Activated naive CD4-positive, alpha-beta T cell treated with anti-CD3 and anti-CD28 coated beads, Interleukin-2, amount 50 U/mL, for 24 hours (primary cell): Measurements from ENCODE around the gene AHSP.
"Not testable (repeated sequence)": the region's sequence is repeated elsewhere in the genome, so short reads cannot be mapped to it uniquely, and the experiment has no call there.

Experiments used
- H3K27ac Mint-ChIP-seq: one replicate; pipeline ENCODE4 v1.8.0; 2021; ENCODE audit warnings: mild to moderate bottlenecking, mixed read lengths
- H3K27me3 Mint-ChIP-seq: one replicate; pipeline ENCODE4 v1.8.0; 2021; ENCODE audit warnings: mixed read lengths
- H3K36me3 Mint-ChIP-seq: one replicate; pipeline ENCODE4 v1.8.0; 2021; ENCODE audit warnings: mixed read lengths
- H3K4me1 Mint-ChIP-seq: one replicate; pipeline ENCODE4 v1.8.0; 2021; ENCODE audit warnings: mixed read lengths
- H3K4me3 Mint-ChIP-seq: one replicate; pipeline ENCODE4 v1.8.0; 2021; ENCODE audit warnings: mild to moderate bottlenecking, mixed read lengths
- H3K9me3 Mint-ChIP-seq: one replicate; pipeline ENCODE4 v1.8.0; 2021; ENCODE audit warnings: mixed read lengths

The AHSP gene

DNA sequence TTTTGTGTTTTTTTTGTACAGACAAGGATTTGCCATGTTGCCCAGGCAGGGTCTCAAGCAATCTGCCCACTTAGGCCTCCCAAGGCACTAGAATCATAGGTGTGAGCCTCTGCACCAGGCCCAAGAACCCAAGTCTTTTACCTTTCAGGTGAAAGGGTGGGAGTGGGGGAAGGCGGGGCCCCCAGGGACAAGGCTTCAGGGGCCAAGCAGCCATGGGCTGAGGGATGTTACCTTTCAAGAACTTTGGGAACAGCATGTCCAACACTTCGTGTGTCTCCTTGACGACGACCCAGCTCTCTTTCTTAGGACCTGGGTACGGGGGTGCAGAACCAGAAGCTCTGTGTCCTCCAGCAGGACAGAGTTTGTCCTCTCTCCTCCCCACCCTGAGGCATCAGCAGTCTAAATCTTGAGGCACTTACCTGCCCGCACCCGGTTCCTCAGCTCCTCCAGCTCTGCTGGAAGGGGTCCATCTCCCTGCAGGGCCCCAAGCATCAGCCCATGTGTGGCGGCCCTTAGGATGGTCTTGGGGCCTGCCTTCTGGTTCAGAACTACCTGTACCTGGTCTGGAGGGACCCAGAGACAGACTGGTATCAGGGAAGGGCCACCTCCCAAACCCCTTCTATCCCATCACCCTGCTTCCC is 35.8 kb upstream of the AHSP start:
- Mint-ChIP-seq H3K9me3 (no peaks in the 10 kb centered on the region), H3K36me3 (no peaks in the 10 kb centered on the region), H3K27me3 (no peaks in the 10 kb centered on the region), H3K4me1 (peaks cover 4% of the 10 kb centered on the region), H3K4me3 (no peak overlapping the region), H3K27ac (peak overlapping the region; percentile 23)

DNA sequence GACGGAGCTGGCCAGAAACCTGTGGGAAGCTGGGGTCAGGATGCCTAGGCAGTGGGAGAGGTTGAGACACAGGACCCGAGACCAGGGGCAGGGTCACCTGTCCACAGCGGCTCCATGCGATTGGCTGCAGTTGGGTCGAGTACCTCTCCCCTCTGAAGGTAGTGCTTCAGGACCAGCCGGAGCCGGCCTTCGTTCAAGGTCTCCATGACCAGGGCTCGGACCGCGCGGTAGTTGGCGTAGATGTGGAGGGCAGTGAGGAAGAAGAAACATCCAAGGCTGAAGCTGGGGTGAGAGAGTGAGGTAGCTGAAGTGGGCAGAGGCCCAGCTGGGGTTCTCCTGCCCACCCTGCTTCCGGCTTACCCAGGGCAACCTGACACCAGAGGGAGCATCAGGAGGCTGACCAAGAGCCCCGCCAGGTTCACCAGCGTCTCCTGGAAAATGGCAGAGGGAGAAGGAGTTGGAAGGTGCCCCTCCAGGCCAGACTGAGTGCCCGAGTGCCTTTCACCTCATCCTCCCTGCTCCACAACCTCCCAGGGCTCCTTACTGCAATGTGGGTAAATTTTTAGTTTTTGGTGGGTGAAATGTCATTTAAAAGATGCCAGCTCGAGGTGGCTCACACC is 34.1 kb upstream of the AHSP start:
- Mint-ChIP-seq H3K4me3 (no peak overlapping the region), H3K4me1 (no peaks in the 10 kb centered on the region), H3K27ac (no peak overlapping the region), H3K27me3 (no peaks in the 10 kb centered on the region), H3K36me3 (peaks cover 5% of the 10 kb centered on the region), H3K9me3 (no peaks in the 10 kb centered on the region)

- Mint-ChIP-seq H3K9me3 (no peaks in the 10 kb centered on the region), H3K27ac (no peak overlapping the region), H3K4me3 (no peak overlapping the region), H3K27me3 (no peaks in the 10 kb centered on the region), H3K36me3 (peaks cover 7% of the 10 kb centered on the region), H3K4me1 (peaks cover 6% of the 10 kb centered on the region)
These were observed 31.0 kb upstream of the AHSP start for GRCh38 chr16:31496670-31497069.

DNA sequence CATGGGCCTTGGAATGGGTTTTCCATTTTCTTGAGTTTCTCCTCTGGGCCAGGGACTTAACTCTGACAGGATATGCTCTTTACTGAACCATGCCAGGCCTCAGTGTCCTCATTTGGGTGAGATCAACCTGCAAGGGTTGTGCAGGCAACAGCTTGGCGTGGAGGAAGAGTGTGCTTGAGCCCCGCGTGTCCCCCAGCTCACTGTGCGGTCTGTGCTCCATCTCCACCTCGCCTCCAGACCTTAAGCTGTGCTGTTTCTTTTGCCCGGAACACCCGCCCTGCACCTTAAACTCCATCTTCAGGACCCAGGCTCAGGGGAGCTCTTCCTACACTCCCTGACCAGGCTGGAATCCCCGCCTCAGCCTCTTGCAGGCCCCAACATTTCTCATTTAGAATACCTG is 29.2 kb upstream of the AHSP start:
- Mint-ChIP-seq H3K36me3 (peaks cover 7% of the 10 kb centered on the region), H3K27ac (no peak overlapping the region), H3K4me3 (no peak overlapping the region), H3K4me1 (peaks cover 12% of the 10 kb centered on the region), H3K9me3 (no peaks in the 10 kb centered on the region), H3K27me3 (no peaks in the 10 kb centered on the region)

DNA sequence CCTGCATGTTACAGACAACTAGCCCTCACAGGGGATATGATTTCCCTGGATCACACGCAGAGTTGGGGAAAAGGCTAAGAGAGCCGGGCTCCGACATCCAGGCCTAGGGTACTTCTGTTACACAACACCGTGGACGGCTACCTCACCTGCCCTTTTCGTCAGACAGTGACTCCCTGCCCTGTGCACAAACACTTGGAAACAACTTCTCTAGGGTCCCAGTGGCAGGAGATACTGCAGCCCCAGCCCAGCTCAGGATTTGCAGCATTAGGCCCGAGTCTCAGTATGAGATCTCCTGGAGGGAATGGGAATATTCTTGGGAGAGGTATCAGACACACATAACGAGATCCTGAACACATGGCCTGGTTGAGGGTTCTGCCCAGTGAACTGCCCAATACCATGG is 27.8 kb upstream of the AHSP start:
- Mint-ChIP-seq H3K9me3 (no peaks in the 10 kb centered on the region), H3K36me3 (peaks cover 7% of the 10 kb centered on the region), H3K4me1 (peaks cover 18% of the 10 kb centered on the region), H3K4me3 (no peak overlapping the region), H3K27me3 (no peaks in the 10 kb centered on the region), H3K27ac (no peak overlapping the region)

GRCh38 chr16:31501226-31501965 is 26.3 kb upstream of the AHSP start:
- Mint-ChIP-seq H3K27me3 (no peaks in the 10 kb centered on the region), H3K27ac (no peak overlapping the region), H3K4me3 (no peak overlapping the region), H3K9me3 (no peaks in the 10 kb centered on the region), H3K36me3 (peaks cover 7% of the 10 kb centered on the region), H3K4me1 (peaks cover 32% of the 10 kb centered on the region)

GRCh38 chr16:31501966-31502348 is 25.7 kb upstream of the AHSP start:
- H3K27ac Mint-ChIP-seq, result no peak overlapping the region
- H3K4me1 Mint-ChIP-seq, result peaks cover 35% of the 10 kb centered on the region
- H3K36me3 Mint-ChIP-seq, result peaks cover 7% of the 10 kb centered on the region
- H3K4me3 Mint-ChIP-seq, result no peak overlapping the region
- H3K9me3 Mint-ChIP-seq, result no peaks in the 10 kb centered on the region
- H3K27me3 Mint-ChIP-seq, result no peaks in the 10 kb centered on the region

- Mint-ChIP-seq H3K4me1 (peaks cover 42% of the 10 kb centered on the region), H3K4me3 (no peak overlapping the region), H3K36me3 (peaks cover 4% of the 10 kb centered on the region), H3K27me3 (no peaks in the 10 kb centered on the region), H3K27ac (no peak overlapping the region), H3K9me3 (no peaks in the 10 kb centered on the region)
These were observed 24.7 kb upstream of the AHSP start for GRCh38 chr16:31502981-31503380.

GRCh38 chr16:31503555-31503954 is 24.1 kb upstream of the AHSP start:
- H3K4me3 Mint-ChIP-seq, H3K27me3 Mint-ChIP-seq, H3K27ac Mint-ChIP-seq, H3K9me3 Mint-ChIP-seq, H3K36me3 Mint-ChIP-seq: not testable (repeated sequence)
- H3K4me1 Mint-ChIP-seq, result peaks cover 45% of the 10 kb centered on the region

DNA sequence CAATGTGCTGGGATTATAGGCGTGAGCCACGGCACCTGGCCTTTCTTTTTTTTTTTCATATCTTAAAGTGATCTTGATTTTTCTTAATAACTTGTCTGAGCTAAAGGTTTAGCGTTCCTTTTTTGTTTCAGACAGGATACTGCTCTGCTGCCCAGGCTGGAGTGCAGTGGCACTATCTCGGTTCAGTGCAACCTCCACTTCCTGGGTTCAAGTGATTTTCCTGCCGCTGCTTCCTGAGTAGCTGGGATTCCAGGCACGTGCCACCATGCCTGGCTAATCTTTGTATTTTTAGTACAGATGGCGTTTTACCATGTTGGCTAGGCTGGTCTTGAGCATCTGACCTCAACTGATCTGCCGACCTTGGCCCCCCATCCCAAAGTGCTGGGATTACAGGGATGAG is 23.5 kb upstream of the AHSP start:
- Mint-ChIP-seq H3K27me3 (no peaks in the 10 kb centered on the region), H3K4me3 (no peak overlapping the region), H3K36me3 (peaks cover 4% of the 10 kb centered on the region), H3K4me1 (peaks cover 51% of the 10 kb centered on the region), H3K9me3 (no peaks in the 10 kb centered on the region), H3K27ac (peak overlapping the region; percentile 35)

DNA sequence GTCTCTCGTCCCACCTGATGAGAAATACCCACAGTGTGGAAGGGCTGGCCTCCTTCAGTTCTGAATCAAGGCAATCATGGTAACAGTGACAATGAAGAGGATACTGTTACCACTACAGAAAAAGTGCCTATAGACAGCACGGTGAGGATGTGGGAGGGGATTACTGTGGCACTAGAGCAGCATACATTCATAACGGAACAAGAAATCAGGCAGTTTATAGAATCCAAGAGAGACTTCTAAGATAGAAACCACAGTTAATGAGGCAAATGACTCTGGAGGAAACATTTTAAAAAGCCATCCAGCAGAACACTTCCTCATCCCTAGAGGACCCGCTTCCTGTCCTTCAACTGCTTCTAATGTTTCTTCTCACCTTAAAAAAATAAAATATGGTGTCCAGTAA is 22.2 kb upstream of the AHSP start:
- no peaks in the 10 kb centered on the region for H3K9me3 Mint-ChIP-seq
- no peak overlapping the region for H3K4me3 Mint-ChIP-seq
- peak overlapping the region; percentile 77 for H3K27ac Mint-ChIP-seq
- no peaks in the 10 kb centered on the region for H3K27me3 Mint-ChIP-seq
- H3K4me1 Mint-ChIP-seq, result peaks cover 60% of the 10 kb centered on the region
- H3K36me3 Mint-ChIP-seq, result peaks cover 3% of the 10 kb centered on the region

GRCh38 chr16:31507617-31507928 is 20.1 kb upstream of the AHSP start:
- no peaks in the 10 kb centered on the region for H3K27me3 Mint-ChIP-seq
- peaks cover 58% of the 10 kb centered on the region for H3K4me1 Mint-ChIP-seq
- no peaks in the 10 kb centered on the region for H3K9me3 Mint-ChIP-seq
- peak overlapping the region; percentile 89 for H3K27ac Mint-ChIP-seq
- H3K4me3 Mint-ChIP-seq, result peak overlapping the region; percentile 96
- peaks cover 2% of the 10 kb centered on the region for H3K36me3 Mint-ChIP-seq

DNA sequence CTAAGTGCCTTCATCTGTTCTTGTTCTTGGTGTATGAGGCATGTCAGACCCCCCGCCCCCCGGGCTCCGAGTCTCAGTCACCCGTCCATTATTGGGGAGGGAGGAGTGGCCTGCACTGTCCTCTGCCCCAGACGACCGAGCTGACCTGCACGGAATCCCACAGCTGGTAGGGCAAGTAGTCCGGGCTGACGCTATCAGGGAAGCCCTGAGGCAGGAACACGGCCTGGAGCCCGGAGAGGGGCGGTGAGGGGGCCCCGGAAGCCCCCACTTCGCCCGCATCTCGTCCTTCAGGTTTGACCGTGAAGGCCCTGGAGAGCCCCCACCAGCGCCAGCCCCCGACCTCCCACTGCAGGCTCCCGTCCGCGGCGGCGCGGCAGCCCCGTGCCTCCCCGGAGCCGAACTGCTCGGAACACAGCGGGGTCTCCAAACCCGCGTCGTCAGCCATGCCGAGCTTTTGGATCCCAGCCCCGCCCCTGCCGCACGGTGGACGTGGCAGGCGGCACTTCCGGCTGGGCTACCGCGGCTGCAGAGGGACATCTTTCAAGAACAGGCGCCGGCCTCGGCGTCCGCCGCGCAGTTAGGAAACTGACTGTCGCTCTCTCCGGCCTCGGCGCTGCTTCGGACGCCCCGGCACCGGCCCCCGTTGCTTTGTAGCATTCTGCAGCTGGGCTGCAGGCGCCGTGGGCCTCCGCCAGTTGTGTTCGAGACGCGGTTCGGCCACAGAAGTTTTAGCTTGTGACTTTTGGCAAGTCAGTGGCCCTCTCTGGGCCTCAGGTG is 19.6 kb upstream of the AHSP start, which contains the start of gene RUSF1:
RUSF1 (minus strand) TSS at position 463 of the 777 bp plus-strand sequence; CDS start at position 445, 18 bp downstream.
- Mint-ChIP-seq H3K27ac (peak within 1 kb of the TSS; percentile 96), H3K4me3 (peak within 1 kb of the TSS; percentile 96), H3K27me3 (no peaks in the 10 kb centered on the region), H3K36me3 (peaks cover 2% of the 10 kb centered on the region), H3K4me1 (peaks cover 53% of the 10 kb centered on the region), H3K9me3 (no peaks in the 10 kb centered on the region)

DNA sequence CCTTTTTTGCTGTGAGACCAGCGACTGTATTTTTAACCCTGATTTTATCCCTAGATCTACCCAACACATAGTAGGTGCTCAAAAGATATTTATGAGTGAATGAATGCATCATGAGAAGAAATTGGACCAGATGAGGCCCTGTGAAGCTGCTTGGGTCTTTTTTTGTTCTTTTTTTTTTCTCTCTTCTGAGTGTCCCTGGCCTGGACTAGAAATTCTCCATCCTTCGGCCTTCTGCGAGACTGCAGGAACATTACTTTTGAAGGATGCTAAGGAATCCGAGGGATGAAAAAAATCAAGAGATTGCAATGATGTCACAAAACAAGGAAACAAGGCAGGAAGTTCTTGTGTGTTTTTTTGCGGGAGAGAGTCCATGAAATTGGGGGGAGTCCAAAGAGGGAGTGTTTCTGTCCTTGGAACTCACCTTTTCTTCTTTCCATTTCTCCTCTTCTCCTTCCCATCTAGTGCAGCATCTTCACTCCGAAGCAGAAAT is 18.9 kb upstream of the AHSP start:
- Mint-ChIP-seq H3K36me3 (peaks cover 2% of the 10 kb centered on the region), H3K27ac (peak overlapping the region; percentile 96), H3K9me3 (no peaks in the 10 kb centered on the region), H3K4me1 (peaks cover 53% of the 10 kb centered on the region), H3K4me3 (peak overlapping the region; percentile 96), H3K27me3 (no peaks in the 10 kb centered on the region)

DNA sequence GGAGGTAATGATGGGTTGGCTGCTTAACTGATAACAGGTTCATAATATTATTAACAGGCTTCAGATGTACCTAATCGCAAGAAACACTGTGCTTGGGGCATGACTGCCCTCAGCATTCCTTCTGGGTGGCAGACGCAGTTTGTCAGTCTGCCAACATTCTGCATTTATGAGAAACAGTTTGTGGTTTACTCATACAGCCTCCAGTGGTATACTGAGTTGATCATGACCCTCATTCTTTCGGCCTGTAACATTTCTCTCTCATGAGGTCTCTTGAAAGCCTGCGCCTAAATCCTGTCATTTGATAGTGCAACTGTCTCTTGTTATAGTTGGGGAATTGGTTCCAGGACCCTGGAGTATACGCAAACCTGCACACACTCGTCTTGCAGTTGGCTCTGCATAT is 14.6 kb upstream of the AHSP start:
- Mint-ChIP-seq H3K4me3 (no peak overlapping the region), H3K27me3 (no peaks in the 10 kb centered on the region), H3K27ac (no peak overlapping the region), H3K4me1 (peaks cover 23% of the 10 kb centered on the region), H3K9me3 (no peaks in the 10 kb centered on the region), H3K36me3 (no peaks in the 10 kb centered on the region)

DNA sequence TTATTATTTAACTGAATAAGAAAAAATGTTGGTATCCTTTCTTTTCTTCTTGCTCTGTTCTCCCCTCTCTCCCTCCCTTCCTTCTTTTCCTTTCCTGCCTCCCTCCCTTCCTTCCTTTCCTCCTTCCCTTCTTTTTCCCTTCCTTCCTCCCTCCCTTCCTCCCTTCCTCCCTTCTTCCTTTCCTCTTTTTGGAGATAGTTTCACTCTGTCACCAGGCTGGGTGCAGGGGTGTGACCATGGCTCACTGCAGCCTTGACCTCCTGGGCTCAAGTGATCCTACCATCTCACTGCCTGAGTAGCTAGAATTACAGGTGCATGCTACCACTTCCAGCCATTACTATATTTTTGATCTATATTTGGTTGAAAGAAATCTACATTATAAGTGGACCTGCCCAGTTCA is 13.8 kb upstream of the AHSP start:
- no peaks in the 10 kb centered on the region for H3K36me3 Mint-ChIP-seq
- peaks cover 17% of the 10 kb centered on the region for H3K4me1 Mint-ChIP-seq
- no peaks in the 10 kb centered on the region for H3K9me3 Mint-ChIP-seq
- H3K4me3 Mint-ChIP-seq, result no peak overlapping the region
- no peaks in the 10 kb centered on the region for H3K27me3 Mint-ChIP-seq
- no peak overlapping the region for H3K27ac Mint-ChIP-seq
